Astrocyte of the hippocampus (primary cell): ENCODE data around the gene PNMA5.
"Not testable (repeated sequence)": the region's sequence is repeated elsewhere in the genome, so short reads cannot be mapped to it uniquely, and the experiment has no call there.

Source experiments
- DNase-seq: peaks from one replicate; pipeline ENCODE4 v3.0.0; 2011; ENCODE audit warnings: low read depth, low spot score

The PNMA5 gene

GRCh38 chrX:152993933-152994332, at the start of gene PNMA5:
Gene PNMA5, minus strand, starts transcription at chrX:152994116. Its CDS starts 2,518 bp downstream, at chrX:152991598.
- no peak for DNase-seq

GRCh38 chrX:153032397-153033118, 38.6 kb upstream of the PNMA5 start:
- DNase-seq: peak; percentile 70

- DNase-seq: no peak
Measured at GRCh38 chrX:153030801-153031200, 36.9 kb upstream of the PNMA5 start.

- no peak for DNase-seq
Measured at GRCh38 chrX:153029875-153030274, 36.0 kb upstream of the PNMA5 start.

GRCh38 chrX:153029162-153029561, 35.2 kb upstream of the PNMA5 start:
- no peak for DNase-seq

- not testable (repeated sequence) for DNase-seq
Measured at GRCh38 chrX:153028487-153028886, 34.6 kb upstream of the PNMA5 start.

GRCh38 chrX:153026501-153026900, 32.6 kb upstream of the PNMA5 start:
- DNase-seq: not testable (repeated sequence)

GRCh38 chrX:153019166-153019565, 25.2 kb upstream of the PNMA5 start:
- DNase-seq: no peak

- not testable (repeated sequence) for DNase-seq
Measured at GRCh38 chrX:153017174-153017573, 23.3 kb upstream of the PNMA5 start.

- no peak for DNase-seq
Measured at GRCh38 chrX:153004780-153005179, 10.9 kb upstream of the PNMA5 start.

- no peak for DNase-seq
Measured at GRCh38 chrX:153003981-153004380, 10.1 kb upstream of the PNMA5 start.

- DNase-seq: not testable (repeated sequence)
Measured at GRCh38 chrX:153002182-153002581, 8.3 kb upstream of the PNMA5 start.

GRCh38 chrX:152997337-152997736, 3.4 kb upstream of the PNMA5 start:
- DNase-seq: no peak

- no peak for DNase-seq
Measured at GRCh38 chrX:152992115-152992514, 1.8 kb downstream of the PNMA5 start.

- no peak for DNase-seq
Measured at GRCh38 chrX:152991123-152991522, 2.8 kb downstream of the PNMA5 start.

GRCh38 chrX:152989292-152989658, 4.6 kb downstream of the PNMA5 start:
- DNase-seq: no peak

GRCh38 chrX:152988536-152989291, 5.2 kb downstream of the PNMA5 start:
- no peak for DNase-seq

GRCh38 chrX:152987801-152988200, 6.1 kb downstream of the PNMA5 start:
- no peak for DNase-seq

- not testable (repeated sequence) for DNase-seq
Measured at GRCh38 chrX:152987156-152987555, 6.8 kb downstream of the PNMA5 start.

GRCh38 chrX:152985383-152985782, 8.5 kb downstream of the PNMA5 start:
- DNase-seq: not testable (repeated sequence)

GRCh38 chrX:152968193-152968592, 25.7 kb downstream of the PNMA5 start:
- no peak for DNase-seq

- no peak for DNase-seq
Measured at GRCh38 chrX:152960115-152960514, 33.8 kb downstream of the PNMA5 start.

GRCh38 chrX:152959626-152960025, 34.3 kb downstream of the PNMA5 start:
- no peak for DNase-seq
